NCI-H82 (cell line): Measurements from ENCODE around the gene RANBP1.
"Not testable (repeated sequence)": the region's sequence is repeated elsewhere in the genome, so short reads cannot be mapped to it uniquely, and the experiment has no call there.

Source experiments
- DNase-seq: peaks from one replicate; lab custom pipeline; 2025; lab: John Stamatoyannopoulos, UW

The RANBP1 gene

DNA sequence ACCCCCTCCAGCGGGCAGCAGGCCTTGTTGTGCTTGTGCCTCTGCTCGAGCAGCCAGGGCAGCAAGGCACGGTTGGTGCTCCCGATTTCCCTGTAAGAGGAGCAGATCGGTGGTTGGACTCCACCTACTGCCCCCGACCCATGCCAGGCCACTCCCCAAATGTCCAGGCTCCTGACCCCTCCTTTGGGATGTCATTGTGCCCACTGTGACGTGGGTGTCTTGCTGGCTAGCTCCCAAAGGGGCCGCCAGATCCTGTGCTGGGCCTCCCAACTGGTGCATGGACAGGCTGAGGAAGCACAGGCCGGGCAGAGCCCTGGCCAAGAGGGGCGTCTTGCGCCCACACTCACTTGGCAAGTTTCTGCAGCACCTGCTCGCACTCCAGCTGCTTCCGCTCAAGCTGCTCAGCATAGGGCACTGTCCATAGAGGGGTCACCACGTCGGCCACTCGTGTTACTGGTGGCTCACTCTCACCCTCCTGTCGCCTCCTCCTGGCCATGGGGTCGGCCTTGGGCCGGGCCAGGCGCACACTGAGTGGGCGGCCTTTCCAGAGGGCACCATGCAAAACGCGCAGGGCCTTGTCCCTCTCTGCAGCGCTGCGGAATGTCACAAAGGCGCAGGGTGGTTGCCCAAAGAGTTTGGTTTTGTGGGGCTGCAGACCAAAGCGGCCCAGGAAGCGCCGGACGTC lies at the start of gene RANBP1:
Gene RANBP1, plus strand, starts transcription at position 414 of the 685 bp plus-strand sequence. Its CDS starts 81 bp downstream, at position 495.
- no peak for DNase-seq

DNA sequence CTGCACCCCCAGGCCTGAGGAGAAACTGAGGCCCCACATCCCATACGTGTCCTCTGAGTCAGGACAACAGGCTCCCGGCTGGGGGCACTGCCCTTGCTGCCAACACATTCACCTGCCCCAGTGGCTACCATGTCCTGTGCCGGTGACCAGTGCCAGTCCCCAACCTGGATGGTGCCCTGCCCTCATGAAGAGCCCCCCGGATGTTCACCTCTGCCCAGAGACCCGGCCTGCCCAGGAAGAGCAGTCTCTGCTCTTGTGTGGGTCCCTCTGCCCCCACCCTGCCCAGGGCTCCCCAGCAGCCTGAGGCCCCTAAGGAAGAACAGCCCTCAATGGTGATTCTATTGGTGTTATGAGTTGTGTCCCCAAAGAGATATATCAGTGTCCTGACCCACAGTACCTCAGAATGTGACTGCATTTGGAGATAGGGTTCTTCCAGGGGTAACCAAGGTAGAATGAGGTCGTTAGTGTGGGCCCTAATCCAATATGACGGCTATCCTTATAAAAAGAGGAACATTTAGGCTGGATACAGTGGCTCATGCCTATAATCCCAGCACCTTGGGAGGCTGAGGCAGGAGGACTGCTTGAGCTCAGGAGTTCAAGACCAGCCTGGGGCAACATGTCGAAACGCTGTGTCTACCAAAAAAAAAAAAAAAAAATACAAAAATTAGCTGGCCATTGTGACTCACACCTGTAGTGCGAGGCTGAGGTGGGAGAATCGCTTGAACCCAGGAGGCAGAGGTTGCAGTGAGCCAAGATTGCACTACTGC lies 49.1 kb upstream of the RANBP1 start:
- DNase-seq: no peak

DNA sequence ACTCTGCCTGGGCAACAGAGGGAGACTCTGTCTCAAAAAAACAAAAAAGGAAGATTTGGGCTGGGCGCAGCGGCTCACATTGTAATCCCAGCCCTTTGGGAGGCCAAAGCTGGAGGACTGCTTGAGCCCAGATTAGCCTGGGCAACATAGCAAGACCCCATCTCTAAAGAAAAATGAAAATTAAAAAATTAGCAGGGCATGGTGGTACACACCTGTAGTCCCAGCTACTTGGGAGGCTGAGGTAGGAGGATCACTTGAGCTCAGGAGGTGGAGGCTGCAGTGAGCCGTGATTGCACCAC lies 48.6 kb upstream of the RANBP1 start:
- not testable (repeated sequence) for DNase-seq

DNA sequence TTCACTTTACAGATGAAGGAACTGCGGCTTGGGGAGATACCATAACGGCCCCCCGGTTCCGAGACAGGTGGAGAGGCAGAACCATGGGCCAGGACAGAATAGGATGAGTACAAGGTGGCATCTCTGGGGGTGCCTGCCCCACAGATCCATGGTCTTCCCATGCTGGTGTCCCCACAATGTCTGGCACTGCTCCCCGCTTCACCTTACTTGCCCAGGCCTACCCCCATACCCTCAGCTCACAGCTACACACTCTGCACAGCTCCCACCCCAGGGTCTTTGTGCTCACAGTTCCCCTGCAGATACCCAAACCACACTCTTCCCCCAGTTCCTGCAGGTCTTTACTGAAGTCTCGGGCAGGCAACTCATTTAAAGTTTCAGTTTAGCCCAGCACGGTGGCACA lies 47.3 kb upstream of the RANBP1 start:
- no peak for DNase-seq

DNA sequence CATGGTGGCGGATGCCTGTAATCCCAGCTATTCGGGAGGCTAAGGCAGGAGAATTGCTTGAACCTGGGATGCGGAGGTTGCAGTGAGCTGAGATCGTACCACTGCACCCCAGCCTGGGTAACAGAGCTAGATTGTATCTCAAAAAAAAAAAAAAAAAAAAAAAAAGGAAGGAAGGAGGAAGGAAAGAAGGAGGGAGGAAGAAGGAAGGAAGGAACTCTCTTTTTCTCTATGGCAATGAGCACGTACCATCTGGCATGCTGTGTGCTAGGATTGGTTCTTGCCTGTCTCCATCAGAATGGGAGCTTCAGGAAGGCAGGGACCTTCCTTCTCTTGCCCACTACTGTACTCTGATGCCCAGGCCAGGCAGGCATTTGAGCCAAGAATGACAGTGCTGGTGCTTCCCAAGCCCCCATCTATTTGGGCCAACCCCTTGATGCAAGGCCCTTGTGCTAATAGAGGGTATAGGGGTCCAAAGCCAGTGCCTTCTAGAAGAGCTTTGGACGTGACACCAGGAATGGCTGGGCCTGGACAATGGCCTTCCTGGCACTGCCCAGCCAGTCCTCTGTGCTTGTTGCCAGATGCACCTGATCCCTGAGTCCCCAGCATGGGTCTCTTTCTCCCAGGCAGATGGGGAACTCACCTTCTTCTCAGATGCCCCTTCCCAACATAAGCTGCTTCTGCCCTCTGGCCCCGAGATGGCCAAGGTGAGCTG lies 46.4 kb upstream of the RANBP1 start:
- no peak for DNase-seq

DNA sequence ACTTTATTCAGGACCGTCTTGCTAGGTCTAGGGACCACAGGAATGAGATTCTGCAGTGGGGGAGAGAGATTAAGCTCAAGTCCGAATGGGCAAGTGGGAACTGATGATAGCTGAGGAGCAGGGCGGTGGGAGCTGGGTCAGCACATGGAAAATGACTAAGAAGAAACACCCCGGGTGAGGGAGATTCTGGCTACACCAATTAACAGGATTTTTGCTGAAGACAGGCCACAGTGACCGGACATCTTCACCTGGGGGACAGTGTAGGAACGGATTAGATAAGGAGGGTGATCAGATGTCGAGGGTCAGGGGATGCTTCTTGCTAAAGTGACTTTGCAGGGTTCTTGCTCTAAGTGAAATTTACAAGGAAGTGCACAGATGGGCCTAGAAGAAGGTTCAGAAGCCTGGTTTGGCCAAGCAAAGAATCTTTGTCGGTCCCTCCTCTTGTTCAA lies 44.4 kb upstream of the RANBP1 start:
- DNase-seq: no peak

DNA sequence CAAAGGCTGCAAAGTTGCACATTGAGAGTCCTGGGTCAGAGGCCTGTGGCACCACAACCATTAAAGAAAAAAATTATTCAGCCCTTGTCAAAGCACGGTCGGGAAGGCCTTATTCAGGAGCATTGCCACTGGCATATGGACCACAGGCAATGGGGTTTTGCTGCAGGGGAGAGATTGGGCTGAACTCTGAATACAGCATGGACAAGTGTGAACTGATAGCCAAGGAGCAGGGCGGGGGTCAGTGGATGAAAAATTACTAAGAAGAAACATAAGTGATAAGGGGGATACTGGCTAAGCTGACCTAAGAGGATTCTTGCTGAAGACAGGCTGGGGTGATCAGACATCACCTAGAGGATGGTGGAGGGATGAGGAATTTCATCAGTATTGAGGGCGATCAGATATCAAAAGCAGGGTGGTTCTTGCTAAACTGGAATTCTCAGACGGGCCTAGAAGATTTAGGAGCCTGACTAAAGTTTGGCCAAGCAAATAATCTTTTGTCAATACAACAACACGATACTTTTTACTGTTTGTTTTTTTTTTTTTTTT lies 39.2 kb upstream of the RANBP1 start:
- peak; percentile 3 for DNase-seq

DNA sequence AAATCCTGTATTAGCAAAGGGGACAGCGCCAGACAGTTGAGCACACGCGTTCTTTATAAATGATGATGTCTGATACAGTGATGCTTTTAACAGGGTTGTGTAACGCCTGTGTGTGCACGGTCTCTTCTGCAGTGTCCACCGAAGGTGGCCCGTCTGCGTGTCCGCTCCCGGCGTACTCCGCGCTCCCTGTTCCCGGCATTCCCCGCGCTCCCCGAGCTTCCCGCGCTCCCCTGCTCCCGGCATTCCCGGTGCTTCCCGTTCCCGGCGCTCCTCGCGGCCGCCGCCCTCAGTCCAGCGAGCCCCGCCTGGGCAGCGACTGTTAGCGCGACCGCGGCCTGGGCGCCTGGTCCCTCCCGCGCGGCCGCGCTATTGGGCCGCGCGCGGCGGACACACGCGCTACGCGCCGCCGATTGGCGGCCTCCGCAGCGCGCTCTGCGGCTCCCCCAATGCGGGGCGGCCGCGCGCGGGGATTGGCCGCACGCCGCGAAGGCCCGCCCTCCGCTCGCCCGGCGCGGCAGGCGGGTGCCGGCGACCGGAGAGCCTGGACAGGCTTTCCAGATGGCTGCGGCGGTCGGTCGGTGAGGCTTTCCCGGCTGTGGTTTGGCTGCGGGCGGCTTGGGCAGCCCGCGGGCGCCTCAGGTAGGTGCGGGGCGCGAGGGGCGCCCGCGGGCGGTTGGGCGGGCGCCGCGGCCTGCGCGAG lies 36.0 kb upstream of the RANBP1 start, which contains the start of gene DGCR8:
Gene DGCR8, plus strand, starts transcription at position 497 of the 700 bp plus-strand sequence. CDS start 5,723 bp downstream, outside the sequence.
- DNase-seq: peak; percentile 94

DNA sequence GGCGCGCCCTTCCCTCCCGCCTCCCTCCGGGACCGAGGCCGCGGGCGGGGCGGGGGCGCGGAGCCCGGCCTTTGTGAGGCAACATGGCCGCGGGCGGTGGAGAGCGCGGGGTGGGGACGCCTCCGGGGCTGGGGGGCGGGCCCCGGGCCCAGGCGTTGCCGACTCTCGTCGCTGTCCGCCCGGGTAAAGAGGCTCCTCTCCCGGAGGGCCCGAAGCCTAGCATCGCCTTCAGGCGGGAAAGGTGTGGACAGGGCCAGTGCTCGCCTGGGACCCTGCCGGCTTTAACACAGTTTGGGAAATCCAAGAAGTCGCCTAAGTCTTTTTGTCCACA lies 35.5 kb upstream of the RANBP1 start:
- DNase-seq: peak; percentile 58

DNA sequence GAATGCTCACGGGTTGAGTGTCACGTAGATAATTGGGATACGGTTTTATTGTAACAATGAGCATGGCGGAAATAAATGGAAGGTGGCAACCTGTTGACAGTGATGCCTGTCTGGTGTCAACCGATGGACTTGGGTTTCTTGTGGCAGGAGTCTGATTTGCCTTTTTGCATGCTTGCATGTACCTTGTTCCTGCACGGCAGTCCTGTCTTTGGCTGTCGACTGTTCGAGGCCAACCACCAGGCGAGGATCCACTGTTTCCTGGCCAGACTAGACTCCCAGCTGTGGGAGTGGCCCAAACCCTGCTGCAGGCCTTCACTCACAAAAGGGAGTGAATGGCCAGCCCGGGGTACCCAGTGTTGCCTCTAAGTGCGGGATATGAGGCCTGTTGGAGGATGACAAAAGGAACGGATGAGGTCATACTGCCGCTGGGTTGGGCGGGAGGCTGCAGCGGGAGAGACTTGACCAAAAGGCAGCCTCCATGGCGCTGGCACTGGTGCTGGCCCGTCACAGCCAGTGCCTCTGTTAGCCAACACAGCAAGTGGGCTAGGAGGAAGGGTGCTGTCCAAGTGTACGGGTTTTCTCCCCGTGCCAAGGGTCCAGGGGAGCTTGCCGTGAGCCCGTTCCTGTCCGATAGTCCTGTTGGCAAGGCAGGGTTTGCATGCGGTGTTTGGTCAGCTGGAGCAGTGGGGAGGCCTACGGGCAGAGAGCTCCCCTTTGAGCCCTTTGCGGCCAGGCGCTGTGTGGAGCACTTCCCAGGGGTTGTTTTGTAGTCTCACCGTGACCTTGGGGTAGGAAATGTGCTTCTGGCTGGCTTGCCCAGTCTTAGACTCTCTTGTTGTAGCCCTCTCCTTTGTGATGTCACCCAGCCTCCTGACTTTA lies 34.9 kb upstream of the RANBP1 start:
- peak; percentile 31 for DNase-seq

DNA sequence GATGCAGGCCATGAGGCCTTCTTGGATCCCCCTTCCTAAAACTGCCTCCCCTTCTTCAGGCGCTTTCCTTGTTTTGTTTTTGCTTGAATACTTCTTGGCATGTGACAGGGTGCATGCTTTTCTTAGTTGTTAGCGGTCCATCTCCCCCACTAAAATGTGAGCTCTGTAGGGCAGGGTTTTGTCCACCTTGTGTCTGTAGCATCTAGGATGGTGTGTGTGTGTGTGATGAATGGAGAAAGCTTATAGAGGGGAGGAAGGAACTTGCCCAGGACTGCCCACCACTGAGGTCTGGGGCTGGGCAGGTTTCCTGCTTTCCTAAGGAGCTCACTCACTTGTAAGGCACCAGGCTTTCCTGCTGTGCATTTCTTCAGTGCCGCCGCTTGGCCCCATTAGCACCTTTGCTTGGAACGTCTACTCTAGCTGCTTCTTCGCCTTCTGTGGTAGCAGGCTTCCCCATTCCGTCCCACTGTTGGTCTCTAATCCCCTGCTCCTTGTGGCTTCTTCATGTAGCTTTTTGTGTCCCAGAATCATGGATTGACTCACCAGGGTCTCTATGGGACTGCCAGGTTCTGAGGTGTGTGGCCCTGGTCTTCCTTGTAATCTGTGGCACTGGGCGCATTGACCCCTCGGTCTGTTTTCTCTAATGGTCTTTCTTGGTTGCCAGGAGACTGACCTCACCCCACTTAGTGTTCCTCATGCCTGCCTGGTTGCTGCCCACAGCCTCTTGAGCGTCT lies 32.6 kb upstream of the RANBP1 start:
- DNase-seq: no peak

DNA sequence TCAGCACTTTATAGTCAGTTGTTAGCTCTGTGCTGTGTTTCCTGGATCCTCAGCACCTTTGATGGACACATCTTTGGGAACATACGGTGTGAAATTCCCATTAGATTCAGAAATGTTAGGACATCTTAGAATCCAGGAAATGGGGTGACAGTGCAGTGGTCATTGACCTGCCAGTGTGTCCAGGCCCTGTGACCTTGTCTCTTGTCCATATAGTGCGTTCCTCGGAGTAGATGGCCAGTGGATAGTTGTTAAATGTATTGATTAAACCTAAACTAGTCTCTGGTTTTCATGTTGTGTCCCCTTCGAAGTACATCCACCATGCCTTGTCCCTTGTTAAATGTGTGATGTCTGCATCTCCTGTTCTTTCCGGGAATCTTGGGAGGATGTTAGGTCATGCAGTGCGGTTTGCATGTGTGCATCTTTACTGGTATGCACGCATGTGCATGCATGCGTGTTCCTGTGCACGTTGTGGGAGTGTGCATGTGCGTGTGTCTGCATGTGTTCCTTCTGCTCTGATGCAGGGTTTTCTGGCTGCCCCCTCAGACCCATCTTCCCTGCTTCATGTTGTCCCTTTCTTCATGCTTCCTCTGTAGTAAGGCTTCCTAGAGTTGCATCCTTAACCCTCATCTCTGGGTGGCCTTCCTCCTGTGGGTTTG lies 31.9 kb upstream of the RANBP1 start:
- DNase-seq: no peak

DNA sequence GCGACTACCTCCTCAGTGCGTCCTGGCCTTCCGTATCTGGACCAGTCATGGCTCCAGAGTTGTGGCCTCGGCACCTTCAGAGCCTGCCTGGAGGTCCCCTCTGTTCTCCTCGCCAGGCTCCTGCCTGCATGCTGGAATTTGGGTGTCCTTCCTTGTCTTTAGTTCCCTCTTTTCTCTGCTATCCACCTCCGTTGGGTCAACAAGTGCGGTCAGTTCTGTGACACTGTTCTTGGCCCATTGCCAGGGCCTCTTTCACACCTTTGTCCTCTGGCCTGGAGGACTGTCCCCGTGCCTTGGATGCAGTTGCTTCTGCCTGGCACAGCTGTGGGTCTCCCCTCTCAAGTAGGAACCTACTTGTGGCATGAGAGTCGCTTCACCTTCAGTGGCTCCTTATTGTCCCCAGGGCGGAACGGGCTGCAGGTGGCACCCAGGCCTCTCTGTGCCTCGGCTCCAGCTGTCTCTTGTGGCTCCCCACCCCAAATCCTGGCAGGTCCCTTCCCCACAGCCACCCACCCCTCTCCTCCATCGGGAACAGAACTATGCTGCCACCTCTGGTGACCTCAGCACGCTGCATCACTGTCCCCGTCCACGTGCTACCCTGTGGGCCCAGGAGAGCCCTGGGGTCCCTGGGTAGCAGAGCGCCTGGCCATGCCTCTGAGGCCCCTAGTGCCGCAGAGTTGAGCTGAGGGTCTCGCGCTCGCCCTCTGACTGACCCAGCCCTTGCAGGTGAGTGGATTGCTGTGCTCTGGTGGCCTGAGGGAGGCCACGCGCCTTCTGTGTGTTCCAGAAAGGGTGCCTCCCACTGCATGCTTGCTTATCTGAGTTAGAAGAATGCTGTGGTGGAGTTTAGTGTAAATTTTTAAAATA lies 31.1 kb upstream of the RANBP1 start:
- peak; percentile 81 for DNase-seq

DNA sequence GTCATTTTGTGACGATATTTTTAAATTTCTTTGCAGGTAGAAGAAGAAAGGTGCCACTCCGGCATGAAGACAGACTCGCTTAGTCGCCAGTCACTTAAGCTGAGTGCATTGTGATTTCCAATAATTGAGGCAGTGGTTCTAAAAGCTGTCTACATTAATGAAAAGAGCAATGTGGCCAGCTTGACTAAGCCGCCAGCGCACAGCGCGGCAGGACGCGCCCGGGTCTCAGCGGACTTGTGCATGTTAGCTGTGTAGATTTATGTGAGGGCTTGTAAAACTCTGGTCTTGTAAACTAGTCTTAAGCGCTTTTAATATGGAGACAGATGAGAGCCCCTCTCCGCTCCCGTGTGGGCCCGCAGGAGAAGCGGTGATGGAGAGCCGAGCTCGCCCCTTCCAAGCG lies 30.3 kb upstream of the RANBP1 start:
- DNase-seq: no peak

DNA sequence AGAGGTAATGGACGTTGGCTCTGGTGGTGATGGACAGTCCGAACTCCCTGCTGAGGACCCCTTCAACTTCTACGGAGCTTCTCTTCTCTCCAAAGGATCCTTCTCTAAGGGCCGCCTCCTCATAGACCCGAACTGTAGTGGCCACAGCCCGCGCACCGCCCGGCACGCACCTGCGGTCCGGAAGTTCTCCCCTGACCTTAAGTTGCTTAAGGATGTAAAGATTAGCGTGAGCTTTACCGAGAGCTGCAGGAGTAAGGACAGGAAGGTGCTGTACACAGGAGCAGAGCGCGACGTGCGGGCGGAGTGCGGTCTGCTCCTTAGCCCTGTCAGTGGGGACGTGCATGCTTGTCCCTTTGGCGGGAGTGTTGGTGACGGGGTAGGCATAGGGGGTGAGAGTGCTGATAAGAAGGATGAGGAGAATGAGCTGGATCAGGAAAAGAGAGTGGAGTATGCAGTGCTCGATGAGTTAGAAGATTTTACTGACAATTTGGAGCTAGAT lies 29.8 kb upstream of the RANBP1 start:
- DNase-seq: no peak

DNA sequence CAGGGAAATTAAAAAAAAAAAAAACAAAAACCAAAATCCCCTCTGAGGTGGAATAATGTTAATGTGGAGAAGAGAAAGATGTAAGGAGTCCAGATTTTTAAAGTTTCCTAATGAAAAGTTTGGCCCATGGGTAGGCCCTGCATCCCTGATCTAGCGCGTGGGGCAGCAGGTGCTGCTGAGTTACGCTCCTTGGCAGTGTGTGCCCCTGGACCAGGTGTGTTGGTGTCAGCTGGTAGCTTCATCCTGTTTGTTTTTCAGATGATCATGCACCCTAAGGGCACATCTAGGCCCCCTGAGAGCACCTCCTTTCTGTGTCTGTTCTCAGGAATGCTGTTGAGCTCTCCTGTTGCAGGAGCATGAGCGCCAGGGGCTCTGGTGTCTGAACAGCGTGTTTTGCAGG lies 29.1 kb upstream of the RANBP1 start:
- no peak for DNase-seq

DNA sequence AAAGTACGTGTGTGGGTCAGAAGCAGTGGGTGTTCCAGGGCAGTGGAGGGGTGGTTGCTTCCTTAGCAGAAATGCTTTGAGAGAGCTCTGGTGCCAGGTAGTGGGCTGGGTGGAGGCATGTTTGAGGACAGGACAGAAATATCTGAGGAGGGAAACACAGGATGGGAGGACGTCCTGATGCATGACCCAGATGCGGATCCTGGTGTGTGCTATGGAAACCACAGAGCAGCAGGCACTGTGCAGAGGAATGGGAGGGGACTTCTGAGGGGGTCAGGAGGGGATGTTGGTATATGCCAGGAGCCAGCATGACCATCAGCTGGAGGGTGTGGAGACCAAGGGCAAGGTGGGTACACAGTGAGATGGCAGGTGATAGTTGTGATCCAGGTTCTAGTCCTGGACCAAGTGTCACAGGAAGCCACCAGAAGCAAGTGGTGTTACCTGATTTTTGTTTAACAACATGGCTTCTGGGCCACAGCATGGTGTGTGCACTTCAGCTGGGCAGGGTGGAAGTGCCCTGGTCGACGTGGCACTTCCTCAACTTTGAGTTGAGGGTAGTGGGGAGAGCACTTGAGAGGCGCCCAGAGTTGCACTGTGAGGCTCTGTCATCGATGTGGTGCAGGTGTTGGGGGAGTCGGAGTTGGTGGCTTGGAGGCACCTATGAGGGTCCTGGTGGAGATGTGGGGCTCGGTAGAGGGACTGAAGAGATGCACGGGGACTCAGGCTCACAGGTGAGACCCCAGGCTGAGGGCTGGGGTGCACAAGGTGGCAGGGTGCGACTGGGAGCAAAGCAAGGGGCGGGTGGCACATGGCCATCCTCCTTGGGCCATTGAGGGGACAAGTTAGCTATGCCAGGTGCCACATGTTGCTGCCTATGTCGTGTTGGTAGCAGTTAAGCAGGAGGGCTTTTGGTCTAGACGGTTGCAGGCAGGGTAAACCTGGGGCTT lies 28.3 kb upstream of the RANBP1 start:
- no peak for DNase-seq

DNA sequence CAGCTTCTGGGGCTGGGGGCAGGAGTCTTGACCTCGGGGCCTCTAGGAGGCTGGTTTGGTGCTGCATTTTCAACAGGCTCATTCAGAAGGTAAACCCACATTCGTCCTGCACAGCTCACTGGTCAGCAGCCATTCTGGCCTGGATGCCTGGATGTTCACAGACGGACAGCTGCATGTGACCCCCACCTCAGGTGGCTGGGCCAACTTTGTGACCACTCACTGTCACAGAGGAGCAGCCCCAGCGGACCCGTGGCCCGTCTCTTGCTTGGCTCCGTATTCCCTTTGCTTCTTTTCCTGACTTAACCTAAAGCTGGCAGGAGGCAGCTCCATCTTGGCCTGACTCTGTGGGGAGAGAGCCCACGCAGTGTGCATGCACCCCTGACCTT lies 27.6 kb upstream of the RANBP1 start:
- no peak for DNase-seq
